Nephron progenitor cell (in vitro differentiated cells): ENCODE measurements around the gene MDM2.
A peak's percentile ranks its signal among the peaks of the same experiment; 100 is the strongest.

Experiments used
- DNase-seq: peaks from one replicate; pipeline ENCODE4 v3.0.0; 2021
- H3K27ac Mint-ChIP-seq: 2 replicates; pipeline ENCODE4 v1.8.0; 2021; ENCODE audit warnings: mild to moderate bottlenecking, moderate library complexity, mixed read lengths
- H3K27me3 Mint-ChIP-seq: 2 replicates; pipeline ENCODE4 v1.8.0; 2021; ENCODE audit warnings: mild to moderate bottlenecking, low read depth, mixed read lengths; ENCODE audit not compliant: poor library complexity
- H3K36me3 Mint-ChIP-seq: 2 replicates; pipeline ENCODE4 v1.8.0; 2021; ENCODE audit warnings: low read depth, mixed read lengths
- H3K4me1 Mint-ChIP-seq: 2 replicates; pipeline ENCODE4 v1.8.0; 2021; ENCODE audit warnings: mixed read lengths
- H3K4me3 Mint-ChIP-seq: 2 replicates; pipeline ENCODE4 v1.8.0; 2021; ENCODE audit warnings: mild to moderate bottlenecking, moderate library complexity, mixed read lengths
- H3K9me3 Mint-ChIP-seq: 2 replicates; pipeline ENCODE4 v1.8.0; 2021; ENCODE audit warnings: mild to moderate bottlenecking, moderate library complexity, mixed read lengths
- CTCF ChIP-seq: fragments of 200-600 bp; sonication (generic); IDR thresholded peaks from 2 replicates; pipeline ENCODE4 v1.5.0; 2021; ENCODE audit warnings: antibody characterized with exemption

Gene MDM2

GRCh38 chr12:68853396-68854077 lies 45.6 kb downstream of the MDM2 start:
- Mint-ChIP-seq H3K9me3 (no peaks in the 10 kb centered on the region), H3K27ac (no peak overlapping the region), H3K36me3 (no peaks in the 10 kb centered on the region), H3K4me1 (no peaks in the 10 kb centered on the region), H3K27me3 (peaks cover 3% of the 10 kb centered on the region), H3K4me3 (no peak overlapping the region)
- no peak for TF ChIP-seq CTCF
- DNase-seq = no peak

DNA sequence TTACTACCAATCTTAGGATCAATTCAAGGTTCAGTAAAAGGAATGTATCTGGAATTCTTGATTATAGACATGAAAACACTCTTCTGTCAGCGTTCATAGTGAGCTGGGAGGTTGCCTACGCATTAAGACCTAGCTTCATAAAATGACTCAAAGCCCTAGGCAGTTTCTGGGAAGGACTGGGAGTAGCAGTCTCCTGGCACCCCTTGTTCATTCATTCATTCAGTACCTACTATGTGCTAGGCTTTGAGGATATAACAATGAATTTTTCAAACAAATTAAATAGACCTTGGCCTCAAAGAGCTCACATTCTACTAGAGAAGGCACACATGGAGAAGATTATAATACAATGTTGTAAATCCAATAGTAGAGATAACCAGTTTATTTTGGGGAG lies 46.1 kb downstream of the MDM2 start:
- Mint-ChIP-seq H3K36me3 (no peaks in the 10 kb centered on the region), H3K9me3 (no peaks in the 10 kb centered on the region), H3K27ac (no peak overlapping the region), H3K4me3 (no peak overlapping the region), H3K27me3 (peaks cover 3% of the 10 kb centered on the region), H3K4me1 (no peaks in the 10 kb centered on the region)
- no peak for TF ChIP-seq CTCF
- no peak for DNase-seq

DNA sequence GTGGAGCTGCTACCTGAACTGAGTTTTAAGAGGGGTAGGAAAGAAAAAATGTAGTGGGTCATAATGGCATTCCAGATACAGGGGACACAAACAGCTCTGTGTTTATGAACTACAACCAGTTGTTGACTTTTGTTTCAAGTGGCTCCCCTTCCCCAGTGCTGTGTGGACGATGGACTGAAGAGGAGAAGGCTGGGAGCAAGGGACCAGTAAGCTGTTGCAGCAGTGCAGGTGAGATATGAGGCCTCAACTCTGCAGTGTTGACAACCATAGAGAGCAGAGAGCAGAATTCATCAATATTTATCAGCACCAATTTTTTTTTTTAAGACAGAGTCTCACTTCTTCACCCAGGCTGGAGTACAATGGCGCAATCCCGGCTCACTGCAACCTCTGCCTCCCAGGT lies 46.6 kb downstream of the MDM2 start:
- H3K27ac Mint-ChIP-seq = peak overlapping the region; percentile 20
- H3K27me3 Mint-ChIP-seq = peaks cover 3% of the 10 kb centered on the region
- no peaks in the 10 kb centered on the region for H3K4me1 Mint-ChIP-seq
- no peak for DNase-seq
- H3K36me3 Mint-ChIP-seq = no peaks in the 10 kb centered on the region
- no peak overlapping the region for H3K4me3 Mint-ChIP-seq
- no peak for TF ChIP-seq CTCF
- no peaks in the 10 kb centered on the region for H3K9me3 Mint-ChIP-seq

DNA sequence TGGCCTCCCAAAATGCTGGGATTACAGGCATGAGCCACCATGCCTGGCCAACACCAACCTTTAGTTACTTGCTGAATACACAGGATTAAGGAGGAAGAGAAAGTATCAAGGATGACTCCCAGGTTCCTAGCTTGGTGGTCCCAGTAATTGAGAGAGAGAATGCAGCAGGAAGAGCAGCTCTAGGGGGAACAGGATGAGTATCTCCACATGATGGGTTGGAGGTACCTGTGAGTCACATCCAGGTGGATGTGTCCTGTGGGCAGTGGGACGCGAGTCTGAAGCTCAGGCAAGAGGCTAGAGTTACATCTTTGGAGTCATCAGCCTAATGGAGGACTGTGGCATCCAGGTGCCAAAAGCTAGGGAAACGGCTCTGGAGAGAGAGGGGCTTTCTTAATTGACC lies 47.1 kb downstream of the MDM2 start:
- H3K36me3 Mint-ChIP-seq = no peaks in the 10 kb centered on the region
- no peaks in the 10 kb centered on the region for H3K9me3 Mint-ChIP-seq
- H3K4me3 Mint-ChIP-seq = no peak overlapping the region
- DNase-seq = no peak
- TF ChIP-seq CTCF = no peak
- H3K4me1 Mint-ChIP-seq = no peaks in the 10 kb centered on the region
- H3K27ac Mint-ChIP-seq = peak overlapping the region; percentile 74
- H3K27me3 Mint-ChIP-seq = peaks cover 3% of the 10 kb centered on the region

DNA sequence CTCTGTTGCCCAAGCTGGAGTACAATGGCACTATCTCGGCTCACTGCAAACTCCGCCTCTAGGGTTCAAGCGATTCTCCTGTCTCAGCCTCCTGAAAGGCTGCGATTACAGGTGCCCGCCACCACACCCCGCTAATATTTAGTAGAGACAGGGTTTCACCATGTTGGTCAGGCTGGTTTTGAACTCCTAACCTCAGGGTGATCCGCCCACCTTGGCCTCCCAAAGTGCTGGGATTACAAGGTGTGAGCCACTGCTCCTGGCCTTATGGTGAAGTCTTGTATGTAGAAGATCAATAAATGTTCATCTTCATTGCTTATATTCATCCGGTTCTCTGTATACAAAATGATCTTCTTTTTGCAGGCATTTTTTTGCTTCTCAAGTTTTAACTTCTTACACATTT lies 47.8 kb downstream of the MDM2 start:
- no peaks in the 10 kb centered on the region for H3K36me3 Mint-ChIP-seq
- H3K9me3 Mint-ChIP-seq = no peaks in the 10 kb centered on the region
- DNase-seq = no peak
- no peak overlapping the region for H3K27ac Mint-ChIP-seq
- no peak overlapping the region for H3K4me3 Mint-ChIP-seq
- H3K4me1 Mint-ChIP-seq = no peaks in the 10 kb centered on the region
- TF ChIP-seq CTCF = no peak
- H3K27me3 Mint-ChIP-seq = peaks cover 3% of the 10 kb centered on the region

- no peak for TF ChIP-seq CTCF
- no peaks in the 10 kb centered on the region for H3K36me3 Mint-ChIP-seq
- DNase-seq = no peak
Measured at GRCh38 chr12:68856510-68856909, 48.5 kb downstream of the MDM2 start.

More at GRCh38 chr12:68856510-68856909, 48.5 kb downstream of the MDM2 start:
- no peak overlapping the region for H3K27ac Mint-ChIP-seq
- H3K4me1 Mint-ChIP-seq = no peaks in the 10 kb centered on the region
- H3K9me3 Mint-ChIP-seq = no peaks in the 10 kb centered on the region
- H3K4me3 Mint-ChIP-seq = no peak overlapping the region
- peaks cover 3% of the 10 kb centered on the region for H3K27me3 Mint-ChIP-seq
